Astrocyte (in vitro differentiated cells and primary cell): ENCODE data around the gene S1PR1. TPM values are rescaled to one million over a fixed set of nuclear protein-coding genes. Genes with fewer than 3 reads are reported as not detected.

ENCODE experiments used
- DNase-seq: peaks from one replicate; pipeline ENCODE4 v3.0.0-alpha.2; 2010; ENCODE audit warnings: low read depth
- FAIRE-seq: peaks from 2 replicates; lab custom pipeline; 2011; peaks lifted over from hg19 to GRCh38; lab: Jason Lieb, UNC
- H2AFZ ChIP-seq: 2 replicates; pipeline ENCODE4 v1.6.0; 2012; ENCODE audit warnings: low read depth, low read length, inconsistent platforms
- H3K27ac ChIP-seq: 2 replicates; pipeline ENCODE4 v1.5.1; 2011; ENCODE audit warnings: low read depth, low read length, inconsistent platforms
- H3K27me3 ChIP-seq: 2 replicates; pipeline ENCODE4 v1.6.0; 2011; ENCODE audit warnings: low read length, inconsistent platforms; ENCODE audit not compliant: insufficient read depth
- H3K36me3 ChIP-seq: 2 replicates; pipeline ENCODE4 v1.5.1; 2011; ENCODE audit warnings: low read length, inconsistent platforms; ENCODE audit not compliant: insufficient read depth
- H3K4me1 ChIP-seq: 2 replicates; pipeline ENCODE4 v1.5.1; 2011; ENCODE audit warnings: low read length, inconsistent platforms; ENCODE audit not compliant: insufficient read depth
- H3K4me2 ChIP-seq: 2 replicates; pipeline ENCODE4 v1.6.0; 2012; ENCODE audit warnings: low read length, inconsistent platforms
- H3K4me3 ChIP-seq: 2 replicates; pipeline ENCODE4 v1.5.1; 2011; ENCODE audit warnings: low read depth, mild to moderate bottlenecking, low read length, inconsistent platforms; ENCODE audit not compliant: insufficient read depth
- H3K79me2 ChIP-seq: 2 replicates; pipeline ENCODE4 v1.6.0; 2012; ENCODE audit warnings: mild to moderate bottlenecking, low read length, inconsistent platforms; ENCODE audit not compliant: insufficient read depth
- H3K9ac ChIP-seq: 2 replicates; pipeline ENCODE4 v1.6.0; 2012; ENCODE audit warnings: mild to moderate bottlenecking, low read length, inconsistent platforms
- H3K9me3 ChIP-seq: 2 replicates; pipeline ENCODE4 v1.5.1; 2012; ENCODE audit warnings: low read depth, mild to moderate bottlenecking, low read length, inconsistent platforms; ENCODE audit not compliant: insufficient read depth
- H4K20me1 ChIP-seq: 2 replicates; pipeline ENCODE4 v1.6.0; 2012; ENCODE audit warnings: low read length, inconsistent platforms; ENCODE audit not compliant: insufficient read depth
- H3K27ac Mint-ChIP-seq: one replicate; pipeline ENCODE4 v1.8.0; 2021; ENCODE audit warnings: mild to moderate bottlenecking, mixed read lengths; ENCODE audit not compliant: unreplicated experiment
- H3K27me3 Mint-ChIP-seq: one replicate; pipeline ENCODE4 v1.8.0; 2021; ENCODE audit warnings: low read depth, mixed read lengths; ENCODE audit not compliant: unreplicated experiment
- H3K36me3 Mint-ChIP-seq: one replicate; pipeline ENCODE4 v1.8.0; 2021; ENCODE audit warnings: low read depth, mixed read lengths; ENCODE audit not compliant: unreplicated experiment
- H3K4me1 Mint-ChIP-seq: one replicate; pipeline ENCODE4 v1.8.0; 2021; ENCODE audit warnings: low read depth, mixed read lengths; ENCODE audit not compliant: unreplicated experiment
- H3K4me3 Mint-ChIP-seq: one replicate; pipeline ENCODE4 v1.8.0; 2021; ENCODE audit warnings: mild to moderate bottlenecking, moderate library complexity, mixed read lengths; ENCODE audit not compliant: unreplicated experiment
- H3K9me3 Mint-ChIP-seq: one replicate; pipeline ENCODE4 v1.8.0; 2021; ENCODE audit warnings: mild to moderate bottlenecking, mixed read lengths; ENCODE audit not compliant: unreplicated experiment
- CTCF ChIP-seq: IDR thresholded peaks from 2 replicates; pipeline ENCODE4 v1.5.1; 2011; ENCODE audit warnings: low read depth, mild to moderate bottlenecking, inconsistent platforms, low read length, moderate library complexity; ENCODE audit not compliant: insufficient read depth
- EZH2 ChIP-seq: IDR thresholded peaks from 2 replicates; pipeline ENCODE4 v1.6.1; 2012; ENCODE audit warnings: mild to moderate bottlenecking, low read length, inconsistent platforms; ENCODE audit not compliant: insufficient read depth
- total RNA-seq: library from RNA; stranded (reverse); gene quantifications from 2 replicates; pipeline ENCODE4 v1.2.1, GENCODE V29; 2021

The S1PR1 gene
- total RNA-seq, 1 donor from 2014 or later = 14.4 TPM

GRCh38 chr1:101259744-101260148 is 22.9 kb downstream of the S1PR1 start:
- Histone ChIP-seq H3K27me3 (no peaks in the 10 kb centered on the region), H3K79me2 (no peaks in the 10 kb centered on the region), H3K27ac (peak overlapping the region; percentile 76), H3K36me3 (no peaks in the 10 kb centered on the region), H3K4me3 (no peak overlapping the region), H3K4me1 (peaks cover 15% of the 10 kb centered on the region), H4K20me1 (no peaks in the 10 kb centered on the region), H3K9ac (peak overlapping the region; percentile 19), H2AFZ (peak overlapping the region; percentile 20), H3K4me2 (peak overlapping the region; percentile 54), H3K9me3 (no peaks in the 10 kb centered on the region)
- Mint-ChIP-seq H3K4me1 (peaks cover 32% of the 10 kb centered on the region), H3K27ac (peak overlapping the region; percentile 95), H3K9me3 (no peaks in the 10 kb centered on the region), H3K36me3 (no peaks in the 10 kb centered on the region), H3K27me3 (no peaks in the 10 kb centered on the region), H3K4me3 (no peak overlapping the region)
- peak; percentile 74 for DNase-seq
- TF ChIP-seq EZH2 = no peak
- TF ChIP-seq CTCF = no peak
- peak; percentile 47 for FAIRE-seq

- Mint-ChIP-seq H3K4me1 (peaks cover 32% of the 10 kb centered on the region), H3K27ac (peak overlapping the region; percentile 95)
- FAIRE-seq = no peak
Measured at GRCh38 chr1:101260556-101261350, 23.9 kb downstream of the S1PR1 start.

More at GRCh38 chr1:101260556-101261350, 23.9 kb downstream of the S1PR1 start:
- Histone ChIP-seq H4K20me1 (no peaks in the 10 kb centered on the region), H3K4me3 (no peak overlapping the region), H3K36me3 (no peaks in the 10 kb centered on the region), H2AFZ (no peak overlapping the region), H3K27ac (peak overlapping the region; percentile 76), H3K4me2 (peak overlapping the region; percentile 57), H3K27me3 (no peaks in the 10 kb centered on the region), H3K9me3 (no peaks in the 10 kb centered on the region), H3K9ac (peak overlapping the region; percentile 48), H3K4me1 (peaks cover 15% of the 10 kb centered on the region), H3K79me2 (no peaks in the 10 kb centered on the region)
- Mint-ChIP-seq H3K36me3 (no peaks in the 10 kb centered on the region), H3K9me3 (no peaks in the 10 kb centered on the region), H3K27me3 (no peaks in the 10 kb centered on the region), H3K4me3 (no peak overlapping the region)
- peak; percentile 42 for DNase-seq
- no peak for TF ChIP-seq EZH2
- TF ChIP-seq CTCF = no peak
